Right lobe of liver (tissue), 4 donors: Measurements from ENCODE around the gene KCNK16.

ENCODE experiments used
- POLR2A ChIP-seq: fragments of 450-650 bp; IDR thresholded peaks from one replicate; pipeline ENCODE4 v1.6.1; 2017; ENCODE audit warnings: antibody characterized with exemption, mild to moderate bottlenecking
- TF ChIP-seq, protein P1 (sequence below), 4 donors: fragments of 200-600 bp in 3 of 4; fragments of 450-650 bp in 1 of 4; IDR thresholded peaks; one replicate each; pipeline versions ENCODE4 v1.5.1 to v1.8.0; 2016 to 2022; ENCODE audit warnings: antibody characterized with exemption in 4 of 4, mild to moderate bottlenecking in 2 of 4
- donor health status: DM: no; HTN: no; CAD: no.
- donor health status: DM: no; HTN: no; CAD: no.
- donor health status: DM: no; HTN: yes; CAD: no.

- TF ChIP-seq, protein P1, sequence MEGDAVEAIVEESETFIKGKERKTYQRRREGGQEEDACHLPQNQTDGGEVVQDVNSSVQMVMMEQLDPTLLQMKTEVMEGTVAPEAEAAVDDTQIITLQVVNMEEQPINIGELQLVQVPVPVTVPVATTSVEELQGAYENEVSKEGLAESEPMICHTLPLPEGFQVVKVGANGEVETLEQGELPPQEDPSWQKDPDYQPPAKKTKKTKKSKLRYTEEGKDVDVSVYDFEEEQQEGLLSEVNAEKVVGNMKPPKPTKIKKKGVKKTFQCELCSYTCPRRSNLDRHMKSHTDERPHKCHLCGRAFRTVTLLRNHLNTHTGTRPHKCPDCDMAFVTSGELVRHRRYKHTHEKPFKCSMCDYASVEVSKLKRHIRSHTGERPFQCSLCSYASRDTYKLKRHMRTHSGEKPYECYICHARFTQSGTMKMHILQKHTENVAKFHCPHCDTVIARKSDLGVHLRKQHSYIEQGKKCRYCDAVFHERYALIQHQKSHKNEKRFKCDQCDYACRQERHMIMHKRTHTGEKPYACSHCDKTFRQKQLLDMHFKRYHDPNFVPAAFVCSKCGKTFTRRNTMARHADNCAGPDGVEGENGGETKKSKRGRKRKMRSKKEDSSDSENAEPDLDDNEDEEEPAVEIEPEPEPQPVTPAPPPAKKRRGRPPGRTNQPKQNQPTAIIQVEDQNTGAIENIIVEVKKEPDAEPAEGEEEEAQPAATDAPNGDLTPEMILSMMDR (IDR thresholded peaks at IDR 0.05) = no peak
- no peak for TF ChIP-seq POLR2A
These were observed 39.7 kb downstream of the KCNK16 start for GRCh38 chr6:39282774-39283173.
